ENCODE results near the gene SNRNP27.

DNA sequence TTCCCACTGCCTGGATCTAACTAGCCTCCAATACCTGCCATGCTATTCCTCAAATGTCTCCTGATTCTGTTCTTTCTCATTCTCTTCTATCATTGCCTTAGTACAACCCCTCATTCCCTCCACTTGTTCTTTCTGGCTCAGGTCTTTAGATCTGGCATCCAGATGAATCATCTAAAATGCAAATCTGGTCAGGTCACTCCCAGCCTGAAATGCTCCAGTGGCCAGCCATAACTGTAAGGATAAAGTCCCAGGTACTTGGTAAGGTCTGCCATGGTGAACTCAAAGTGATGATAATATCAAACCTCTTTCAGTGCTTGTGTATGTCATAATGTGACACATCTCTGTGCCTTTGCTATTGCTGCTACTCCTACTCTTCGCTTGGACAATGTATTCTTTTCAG lies 2.9 kb upstream of the SNRNP27 start:
- TF ChIP-seq ZNF174 (CRISPR knock-in tag; IDR thresholded peaks at IDR 0.05), result no peak
- TF ChIP-seq ZBTB7A (IDR thresholded peaks at IDR 0.05; ENCODE audit: borderline replicate concordance, control insufficient read depth, low read depth, low read length), result no peak
- TF ChIP-seq ZZZ3 (IDR thresholded peaks at IDR 0.05), result no peak
- TF ChIP-seq, protein P1, sequence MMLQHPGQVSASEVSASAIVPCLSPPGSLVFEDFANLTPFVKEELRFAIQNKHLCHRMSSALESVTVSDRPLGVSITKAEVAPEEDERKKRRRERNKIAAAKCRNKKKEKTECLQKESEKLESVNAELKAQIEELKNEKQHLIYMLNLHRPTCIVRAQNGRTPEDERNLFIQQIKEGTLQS (IDR thresholded peaks at IDR 0.05), result no peak
- TF ChIP-seq, protein P1 (CRISPR knock-in tag; conservative IDR thresholded peaks at IDR 0.05), result no peak
- no peak for TF ChIP-seq NCOA6 (IDR thresholded peaks at IDR 0.05)
- no peak for TF ChIP-seq ATF1 (CRISPR knock-in tag; IDR thresholded peaks at IDR 0.05)
- no peak for TF ChIP-seq ATF1 (tag; IDR thresholded peaks at IDR 0.05)
- TF ChIP-seq, protein P2, sequence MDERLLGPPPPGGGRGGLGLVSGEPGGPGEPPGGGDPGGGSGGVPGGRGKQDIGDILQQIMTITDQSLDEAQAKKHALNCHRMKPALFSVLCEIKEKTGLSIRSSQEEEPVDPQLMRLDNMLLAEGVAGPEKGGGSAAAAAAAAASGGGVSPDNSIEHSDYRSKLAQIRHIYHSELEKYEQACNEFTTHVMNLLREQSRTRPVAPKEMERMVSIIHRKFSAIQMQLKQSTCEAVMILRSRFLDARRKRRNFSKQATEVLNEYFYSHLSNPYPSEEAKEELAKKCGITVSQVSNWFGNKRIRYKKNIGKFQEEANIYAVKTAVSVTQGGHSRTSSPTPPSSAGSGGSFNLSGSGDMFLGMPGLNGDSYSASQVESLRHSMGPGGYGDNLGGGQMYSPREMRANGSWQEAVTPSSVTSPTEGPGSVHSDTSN (CRISPR knock-in tag; IDR thresholded peaks at IDR 0.05; ENCODE audit: low read depth), result no peak
- TF ChIP-seq, protein P2 (tag; conservative IDR thresholded peaks at IDR 0.05; ENCODE audit: low read depth), result no peak
- TF ChIP-seq, protein P3, sequence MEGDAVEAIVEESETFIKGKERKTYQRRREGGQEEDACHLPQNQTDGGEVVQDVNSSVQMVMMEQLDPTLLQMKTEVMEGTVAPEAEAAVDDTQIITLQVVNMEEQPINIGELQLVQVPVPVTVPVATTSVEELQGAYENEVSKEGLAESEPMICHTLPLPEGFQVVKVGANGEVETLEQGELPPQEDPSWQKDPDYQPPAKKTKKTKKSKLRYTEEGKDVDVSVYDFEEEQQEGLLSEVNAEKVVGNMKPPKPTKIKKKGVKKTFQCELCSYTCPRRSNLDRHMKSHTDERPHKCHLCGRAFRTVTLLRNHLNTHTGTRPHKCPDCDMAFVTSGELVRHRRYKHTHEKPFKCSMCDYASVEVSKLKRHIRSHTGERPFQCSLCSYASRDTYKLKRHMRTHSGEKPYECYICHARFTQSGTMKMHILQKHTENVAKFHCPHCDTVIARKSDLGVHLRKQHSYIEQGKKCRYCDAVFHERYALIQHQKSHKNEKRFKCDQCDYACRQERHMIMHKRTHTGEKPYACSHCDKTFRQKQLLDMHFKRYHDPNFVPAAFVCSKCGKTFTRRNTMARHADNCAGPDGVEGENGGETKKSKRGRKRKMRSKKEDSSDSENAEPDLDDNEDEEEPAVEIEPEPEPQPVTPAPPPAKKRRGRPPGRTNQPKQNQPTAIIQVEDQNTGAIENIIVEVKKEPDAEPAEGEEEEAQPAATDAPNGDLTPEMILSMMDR (IDR thresholded peaks at IDR 0.05 in 2 of 3, conservative IDR thresholded peaks at IDR 0.05 in 1 of 3; ENCODE audit: insufficient read depth in 2 of 3, low read depth in 1 of 3, low read length in 3 of 3), result no peak
